Common myeloid progenitor, CD34-positive (primary cell): Measurements from ENCODE around the gene CHTF18.
A peak's percentile ranks its signal among the peaks of the same experiment; 100 is the strongest.

ENCODE experiments used
- CTCF ChIA-PET: fragments of 350-600 bp; sonication (Branson Sonifier 250); formaldehyde crosslinking; loops from one replicate; lab custom pipeline; 2021; ENCODE audit warnings: antibody characterized with exemption; lab: Charles Lee
- POLR2A ChIA-PET: fragments of 350-600 bp; sonication (Branson Sonifier 250); formaldehyde crosslinking; loops from one replicate; lab custom pipeline; 2021; ENCODE audit warnings: antibody characterized with exemption; lab: Charles Lee
- DNase-seq, 3 donors: peaks; one replicate each; pipeline versions ENCODE4 v3.0.0 to v3.0.0-alpha.2; 2013
- H3K27ac ChIP-seq, 2 experiments: 1 replicate in 1 of 2; 2 replicates in 1 of 2; pipeline ENCODE4 v1.7.0; 2013; ENCODE audit warnings: inconsistent platforms in 2 of 2, low read length in 2 of 2, mild to moderate bottlenecking in 2 of 2, low read depth in 1 of 2, moderate library complexity in 1 of 2; ENCODE audit not compliant: severe bottlenecking in 2 of 2, insufficient read depth in 1 of 2, poor library complexity in 1 of 2
- H3K27me3 ChIP-seq, 5 experiments: replicated peaks in 2 of 5; 1 replicate in 3 of 5; 2 replicates in 2 of 5; pipeline versions ENCODE4 v1.6.1 to v1.7.0; 2013; ENCODE audit warnings: low read length in 4 of 5, mild to moderate bottlenecking in 2 of 5, moderate library complexity in 2 of 5, inconsistent platforms in 1 of 5; ENCODE audit not compliant: insufficient read depth in 5 of 5, control insufficient read depth in 4 of 5
- H3K36me3 ChIP-seq, 4 experiments: 1 replicate in 2 of 4; 2 replicates in 2 of 4; pipeline versions ENCODE4 v1.6.1 to v1.7.0; 2013; ENCODE audit warnings: low read length in 3 of 4, control low read depth in 1 of 4, mild to moderate bottlenecking in 1 of 4; ENCODE audit not compliant: control insufficient read depth in 4 of 4, insufficient read depth in 4 of 4
- H3K4me1 ChIP-seq, 4 experiments: 1 replicate in 3 of 4; 2 replicates in 1 of 4; pipeline versions ENCODE4 v1.6.1 to v1.7.1; 2013; ENCODE audit warnings: low read length in 3 of 4, mild to moderate bottlenecking in 3 of 4, control low read depth in 1 of 4, inconsistent platforms in 1 of 4, moderate library complexity in 1 of 4; ENCODE audit not compliant: control insufficient read depth in 4 of 4, insufficient read depth in 4 of 4; ENCODE audit errors: control extremely low read depth in 1 of 4
- H3K4me3 ChIP-seq, 7 experiments: 1 replicate in 4 of 7; 2 replicates in 3 of 7; pipeline versions ENCODE4 v1.5.1 to v1.7.0; 2013; ENCODE audit warnings: mild to moderate bottlenecking in 7 of 7, low read length in 6 of 7, moderate library complexity in 6 of 7, inconsistent platforms in 2 of 7, low read depth in 2 of 7, control low read depth in 1 of 7; ENCODE audit not compliant: insufficient read depth in 4 of 7, control insufficient read depth in 1 of 7; ENCODE audit errors: extremely low read depth in 1 of 7
- H3K9me3 ChIP-seq, 5 experiments: 1 replicate in 4 of 5; 2 replicates in 1 of 5; pipeline versions ENCODE4 v1.6.1 to v1.7.1; 2013; ENCODE audit warnings: low read length in 4 of 5, mild to moderate bottlenecking in 2 of 5, inconsistent platforms in 1 of 5, low read depth in 1 of 5, moderate library complexity in 1 of 5; ENCODE audit not compliant: control insufficient read depth in 4 of 5, insufficient read depth in 2 of 5; ENCODE audit errors: control extremely low read depth in 1 of 5
- WGBS: methylation state at CpG from one replicate; pipeline ENCODE4 v1.1.5; 2013; ENCODE audit not compliant: insufficient coverage; 5-methylcytosine and 5-hydroxymethylcytosine counted together

CHTF18 gene

DNA sequence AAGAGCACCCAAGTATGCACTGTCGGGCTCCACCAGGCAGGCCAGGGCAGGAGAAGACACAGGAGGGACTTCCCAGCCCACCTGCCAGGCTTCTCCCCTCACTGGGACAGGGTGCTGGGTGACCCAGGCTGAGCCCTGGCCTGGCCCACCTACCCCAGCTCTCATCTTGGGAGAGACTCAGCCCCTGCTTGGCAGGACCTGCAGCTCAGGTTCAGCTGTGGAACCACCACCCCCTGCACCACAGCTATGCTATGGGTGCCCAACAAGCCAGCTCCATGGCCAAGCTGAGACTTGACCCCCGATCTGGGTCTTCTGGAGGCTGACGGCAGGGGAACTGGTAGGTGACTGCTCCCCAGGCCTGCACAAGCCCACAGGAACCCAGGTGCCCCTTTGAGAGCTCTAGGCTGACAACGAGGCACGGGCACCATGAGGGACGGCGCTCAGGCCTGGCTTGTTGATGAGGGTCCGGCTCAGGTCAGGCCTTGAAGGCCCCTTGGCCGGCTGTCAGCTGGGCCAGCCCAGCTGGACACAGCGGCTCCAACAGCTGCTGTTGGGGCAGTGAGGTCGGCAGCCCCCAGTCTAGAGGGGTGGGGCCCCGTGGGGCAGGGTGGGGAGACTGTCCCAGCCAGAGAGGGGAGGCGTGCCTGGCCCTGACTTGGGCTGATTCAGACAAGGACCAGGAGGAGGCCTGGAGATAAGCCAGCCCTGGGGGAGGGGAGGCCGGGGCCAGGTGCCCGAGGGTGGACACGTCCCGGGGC lies 4.8 kb upstream of the CHTF18 start:
- no peak for DNase-seq
- H3K9me3 ChIP-seq: no peaks in the 10 kb centered on the region
- H3K36me3 ChIP-seq: peaks cover 0 to 22% (median 10%) of the 10 kb centered on the region in 4 experiments
- no peak overlapping the region for H3K27ac ChIP-seq
- no peak overlapping the region for H3K4me3 ChIP-seq
- ChIA-PET POLR2A (no interaction called here), CTCF (interaction anchor here (0.7 to 8.1 kb wide), 7 partner anchors 13 to 72 kb away, joined by 3 to 104 read pairs (median 8); partner anchors contain the start of gene METRN)
- H3K27me3 ChIP-seq: peaks cover 0 to 13% (median 0%) of the 10 kb centered on the region in 5 experiments
- WGBS: 83% methylated on average over 13 of the region's 17 CpGs
- peaks cover 0 to 22% (median 15%) of the 10 kb centered on the region in 4 experiments for H3K4me1 ChIP-seq

DNA sequence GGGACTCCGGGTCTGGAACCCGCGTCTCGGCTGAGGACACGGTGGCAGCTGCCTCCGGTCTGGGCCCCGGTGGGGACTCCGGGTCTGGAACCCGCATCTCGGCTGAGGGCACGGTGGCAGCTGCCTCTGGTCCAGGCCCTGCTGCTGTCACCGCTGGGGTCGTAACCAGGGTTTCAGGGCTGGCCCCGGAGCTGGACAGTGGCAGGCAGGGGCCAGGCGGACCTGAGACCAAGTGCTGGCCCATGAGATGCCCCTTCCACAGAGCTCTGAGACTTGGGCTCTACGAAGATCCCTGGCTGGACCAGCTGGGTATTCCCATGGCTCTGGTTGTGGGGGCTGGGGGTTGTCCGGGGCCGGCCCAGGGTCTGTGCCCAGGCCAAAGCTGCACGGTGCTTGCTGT lies 4.0 kb upstream of the CHTF18 start:
- DNase-seq: no peak
- Histone ChIP-seq H3K27ac (no peak overlapping the region), H3K4me1 (peaks cover 0 to 31% (median 23%) of the 10 kb centered on the region in 4 experiments), H3K36me3 (peaks cover 0 to 22% (median 10%) of the 10 kb centered on the region in 4 experiments), H3K27me3 (peaks cover 0 to 10% (median 0%) of the 10 kb centered on the region in 5 experiments), H3K9me3 (no peaks in the 10 kb centered on the region), H3K4me3 (no peak overlapping the region)
- POLR2A ChIA-PET: no interaction called here
- WGBS: 93% methylated on average over 19 of the region's 19 CpGs
- CTCF ChIA-PET: interaction anchor here (0.9 to 8.1 kb wide), 15 partner anchors 12 to 76 kb away, joined by 3 to 104 read pairs (median 8); partner anchors contain the start of gene METRN

DNA sequence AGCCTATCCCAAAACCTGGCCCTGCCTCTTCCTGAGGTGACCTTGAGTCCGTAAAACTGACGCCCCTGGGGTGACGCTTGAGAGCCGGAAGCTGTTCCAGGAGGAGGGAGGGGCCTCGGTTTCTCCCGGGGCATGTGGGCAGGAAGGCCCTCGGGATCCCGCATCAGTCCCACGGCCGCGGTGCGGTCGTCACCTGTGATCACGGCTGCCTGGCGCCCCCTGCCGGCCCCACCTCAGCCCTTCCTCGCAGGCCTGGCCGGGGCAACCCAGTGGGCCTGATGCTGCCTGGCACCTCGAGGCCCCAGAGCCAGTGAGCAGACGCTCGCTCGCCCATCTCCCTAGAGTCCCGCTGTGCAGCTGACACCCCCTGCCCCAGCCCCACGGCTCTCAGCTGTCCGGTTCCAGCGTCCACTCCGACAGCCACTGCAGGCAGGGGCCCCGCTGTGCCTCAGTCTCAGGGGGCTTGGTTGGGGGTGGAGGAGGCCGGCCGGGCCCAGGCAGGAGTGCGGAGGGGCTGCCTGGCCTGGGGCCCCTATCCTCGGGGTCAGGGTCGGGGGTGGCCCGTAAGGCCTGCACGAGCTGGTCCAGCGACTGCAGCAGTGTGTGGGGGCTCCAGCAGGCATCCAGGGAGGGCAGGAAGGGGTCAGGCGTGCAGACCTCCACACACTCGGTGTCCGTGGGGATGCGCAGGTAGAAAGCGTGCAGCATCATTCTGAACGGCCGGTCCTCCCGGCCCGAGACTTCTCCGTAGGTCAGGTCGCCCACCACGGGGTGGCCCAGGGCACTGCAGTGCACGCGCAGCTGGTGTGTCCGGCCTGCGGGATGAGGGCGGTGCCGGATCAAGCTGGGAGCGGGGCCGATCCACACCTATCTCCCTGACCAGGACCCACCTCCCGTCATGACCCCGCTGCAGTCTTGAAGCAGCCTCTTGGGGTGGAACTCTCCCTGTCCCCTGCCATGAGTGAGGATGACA lies 2.6 kb upstream of the CHTF18 start:
- peaks cover 0 to 7% (median 0%) of the 10 kb centered on the region in 5 experiments for H3K27me3 ChIP-seq
- no peak overlapping the region for H3K4me3 ChIP-seq
- ChIA-PET POLR2A (no interaction called here), CTCF (interaction anchor here (0.7 to 8.1 kb wide), 15 partner anchors 10 to 74 kb away, joined by 3 to 104 read pairs (median 4); partner anchors contain the start of gene METRN)
- DNase-seq: peak; percentile 64 to 71 (median 66)
- H3K4me1 ChIP-seq: peaks cover 0 to 32% (median 25%) of the 10 kb centered on the region in 4 experiments
- H3K36me3 ChIP-seq: peaks cover 4 to 34% (median 17%) of the 10 kb centered on the region in 4 experiments
- no peak overlapping the region for H3K27ac ChIP-seq
- H3K9me3 ChIP-seq: no peaks in the 10 kb centered on the region
- 70% methylated on average over 51 of the region's 58 CpGs for WGBS

DNA sequence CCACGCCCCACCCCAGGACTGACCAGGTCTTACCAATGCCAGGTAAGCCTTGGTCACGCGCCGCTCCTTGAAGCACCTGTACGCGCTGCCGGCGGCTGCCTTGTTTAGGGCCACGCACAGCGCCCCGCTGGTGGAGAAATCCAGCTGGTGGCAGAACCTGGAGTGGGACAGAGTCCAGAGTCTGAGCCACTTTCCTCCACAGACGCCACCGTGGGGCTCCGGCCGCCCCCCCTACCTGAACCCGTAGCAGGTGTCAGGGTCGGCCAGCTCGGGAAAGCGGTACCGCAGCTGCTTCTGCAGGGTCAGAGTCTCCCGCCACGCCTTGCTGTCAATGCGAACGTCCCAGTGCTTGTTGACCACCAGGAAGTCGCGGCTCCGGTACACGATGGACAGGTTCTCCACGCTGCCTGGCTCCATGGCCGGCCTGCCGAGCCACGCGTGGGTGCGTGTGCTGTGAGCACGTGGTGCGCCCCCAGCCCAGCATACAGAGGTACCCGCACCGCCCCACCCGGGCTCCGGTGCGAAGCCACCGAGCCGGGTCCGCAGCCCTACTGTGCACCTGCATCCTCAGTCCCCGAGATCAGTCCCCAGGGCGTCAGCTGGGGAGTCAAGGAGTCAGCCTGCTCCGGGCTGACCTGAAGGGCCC lies 976 bp upstream of the CHTF18 start:
- POLR2A ChIA-PET: no interaction called here
- CTCF ChIA-PET: interaction anchor here (1.0 to 8.1 kb wide), 6 partner anchors 40 to 76 kb away, joined by 3 to 104 read pairs (median 6); partner anchors contain the start of genes ANTKMT and METRN
- peaks cover 5 to 49% (median 26%) of the 10 kb centered on the region in 4 experiments for H3K36me3 ChIP-seq
- H3K4me1 ChIP-seq: peaks cover 0 to 27% (median 22%) of the 10 kb centered on the region in 4 experiments
- 45% methylated on average over 41 of the region's 47 CpGs for WGBS
- H3K27ac ChIP-seq: peak overlapping the region; percentile 46 to 80
- no peaks in the 10 kb centered on the region for H3K9me3 ChIP-seq
- peaks cover 0 to 2% (median 0%) of the 10 kb centered on the region in 5 experiments for H3K27me3 ChIP-seq
- H3K4me3 ChIP-seq: peak overlapping the region; percentile 69 to 97 (median 84)
- DNase-seq: no peak

DNA sequence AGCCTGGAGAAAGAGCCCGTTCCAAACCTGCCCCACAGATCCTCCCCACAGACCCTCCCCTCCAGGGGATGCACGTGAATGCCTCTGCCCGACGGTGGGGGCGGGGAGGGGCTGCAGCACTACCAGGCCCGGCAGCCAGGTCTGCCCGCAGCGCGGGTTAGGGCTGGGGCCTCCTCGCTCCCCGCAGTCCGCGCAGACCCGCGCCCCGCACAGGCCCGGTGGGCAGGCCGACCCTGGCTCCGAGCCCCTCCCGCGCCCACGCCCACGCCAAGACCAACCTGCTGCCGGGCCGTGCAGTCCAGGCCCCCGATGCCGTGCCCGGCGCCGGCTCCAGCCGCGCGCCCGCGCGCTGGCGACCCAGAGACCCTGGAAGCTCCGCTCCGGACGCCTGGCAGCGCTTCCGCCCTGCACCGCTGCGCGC lies 432 bp upstream of the CHTF18 start, which contains the start of gene RPUSD1:
Gene RPUSD1 (minus strand): TSS at position 404 of the 421 bp plus-strand sequence. CDS start 644 bp downstream, outside the sequence.
- CTCF ChIA-PET: interaction anchor here (1.0 to 8.1 kb wide), 6 partner anchors 40 to 76 kb away, joined by 3 to 104 read pairs (median 6); partner anchors contain the start of genes ANTKMT and METRN
- Histone ChIP-seq H3K4me1 (peaks cover 0 to 27% (median 22%) of the 10 kb centered on the region in 4 experiments), H3K9me3 (no peaks in the 10 kb centered on the region), H3K27ac (peak within 1 kb of the TSS; percentile 46 to 80), H3K27me3 (no peaks in the 10 kb centered on the region), H3K4me3 (peak within 1 kb of the TSS; percentile 69 to 97 (median 84)), H3K36me3 (peaks cover 5 to 55% (median 28%) of the 10 kb centered on the region in 4 experiments)
- POLR2A ChIA-PET: no interaction called here
- 0% methylated on average over 28 of the region's 45 CpGs for WGBS
- peak; percentile 29 to 77 (median 69) for DNase-seq
